Transverse colon (tissue), 4 donors: Measurements from ENCODE around the gene HCFC1.

ENCODE experiments used
- EP300 ChIP-seq: sonication (generic); formaldehyde crosslinking; IDR thresholded peaks from one replicate; pipeline ENCODE4 v1.6.1; 2017; ENCODE audit warnings: antibody characterized with exemption, low read depth
- POLR2A ChIP-seq: fragments of 450-650 bp; IDR thresholded peaks from one replicate; pipeline ENCODE4 v1.6.1; 2016; ENCODE audit warnings: antibody characterized with exemption, mild to moderate bottlenecking, moderate library complexity
- POLR2AphosphoS5 ChIP-seq, 3 donors: sonication (generic); formaldehyde crosslinking; IDR thresholded peaks; one replicate each; pipeline ENCODE4 v1.6.1; 2016; ENCODE audit warnings: antibody characterized with exemption in 3 of 3
- TF ChIP-seq, protein P1 (sequence below), 5 experiments: fragments of 200-600 bp in 3 of 5; fragments of 450-650 bp in 2 of 5; sonication (generic) in 3 of 5; IDR thresholded peaks; 1 replicate in 2 of 5; 2 replicates in 3 of 5; pipeline ENCODE4 v1.5.1; 2016 to 2017; ENCODE audit warnings: antibody characterized with exemption in 5 of 5, inconsistent platforms in 3 of 5, mild to moderate bottlenecking in 2 of 5, moderate library complexity in 1 of 5

DNA sequence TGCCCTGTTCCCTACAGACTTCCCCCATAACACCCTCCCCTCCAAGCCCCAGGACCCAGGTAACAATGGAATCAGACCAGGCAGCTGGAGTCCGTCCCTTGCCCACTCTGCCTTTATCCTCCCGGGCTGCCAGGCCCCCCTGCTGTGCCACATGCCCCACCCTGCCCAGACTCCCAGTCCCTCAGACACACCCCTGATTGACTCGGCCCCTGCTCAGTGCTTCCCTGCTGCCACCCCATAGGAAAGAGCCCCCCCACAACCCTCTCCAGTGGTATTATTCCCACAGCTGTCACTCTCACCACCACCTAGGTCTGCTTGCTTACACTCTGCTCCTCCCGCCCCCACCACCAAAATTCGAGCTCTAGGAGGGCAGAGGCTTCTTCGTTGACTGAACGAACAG is 32.0 kb downstream of the HCFC1 start:
- TF ChIP-seq POLR2AphosphoS5 (IDR thresholded peaks at IDR 0.05) (no peak), POLR2A (no peak), EP300 (no peak)
- TF ChIP-seq, protein P1, sequence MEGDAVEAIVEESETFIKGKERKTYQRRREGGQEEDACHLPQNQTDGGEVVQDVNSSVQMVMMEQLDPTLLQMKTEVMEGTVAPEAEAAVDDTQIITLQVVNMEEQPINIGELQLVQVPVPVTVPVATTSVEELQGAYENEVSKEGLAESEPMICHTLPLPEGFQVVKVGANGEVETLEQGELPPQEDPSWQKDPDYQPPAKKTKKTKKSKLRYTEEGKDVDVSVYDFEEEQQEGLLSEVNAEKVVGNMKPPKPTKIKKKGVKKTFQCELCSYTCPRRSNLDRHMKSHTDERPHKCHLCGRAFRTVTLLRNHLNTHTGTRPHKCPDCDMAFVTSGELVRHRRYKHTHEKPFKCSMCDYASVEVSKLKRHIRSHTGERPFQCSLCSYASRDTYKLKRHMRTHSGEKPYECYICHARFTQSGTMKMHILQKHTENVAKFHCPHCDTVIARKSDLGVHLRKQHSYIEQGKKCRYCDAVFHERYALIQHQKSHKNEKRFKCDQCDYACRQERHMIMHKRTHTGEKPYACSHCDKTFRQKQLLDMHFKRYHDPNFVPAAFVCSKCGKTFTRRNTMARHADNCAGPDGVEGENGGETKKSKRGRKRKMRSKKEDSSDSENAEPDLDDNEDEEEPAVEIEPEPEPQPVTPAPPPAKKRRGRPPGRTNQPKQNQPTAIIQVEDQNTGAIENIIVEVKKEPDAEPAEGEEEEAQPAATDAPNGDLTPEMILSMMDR (IDR thresholded peaks at IDR 0.05) = no peak
